ENCODE measurements around the gene LKAAEAR1. TPM values are rescaled to one million over a fixed set of nuclear protein-coding genes. Genes with fewer than 3 reads are reported as not detected.

The LKAAEAR1 gene
- total and polyA plus RNA-seq, 2 of the 13 experiments (the other 11 are each of a cell fraction or from before 2014, with no cell fraction given) = not detected

- TF ChIP-seq CERS6 (CRISPR knock-in tag; IDR thresholded peaks at IDR 0.05) (no peak), U2AF1 (optimal IDR thresholded peaks at IDR 0.05; ENCODE audit: low read depth, low read length) (no peak), XBP1 (CRISPR knock-in tag; IDR thresholded peaks at IDR 0.05) (no peak), ZNF703 (CRISPR knock-in tag; IDR thresholded peaks at IDR 0.05; ENCODE audit: borderline replicate concordance) (no peak), FOXK2 (IDR thresholded peaks at IDR 0.05) (no peak)
- TF ChIP-seq, protein P1, sequence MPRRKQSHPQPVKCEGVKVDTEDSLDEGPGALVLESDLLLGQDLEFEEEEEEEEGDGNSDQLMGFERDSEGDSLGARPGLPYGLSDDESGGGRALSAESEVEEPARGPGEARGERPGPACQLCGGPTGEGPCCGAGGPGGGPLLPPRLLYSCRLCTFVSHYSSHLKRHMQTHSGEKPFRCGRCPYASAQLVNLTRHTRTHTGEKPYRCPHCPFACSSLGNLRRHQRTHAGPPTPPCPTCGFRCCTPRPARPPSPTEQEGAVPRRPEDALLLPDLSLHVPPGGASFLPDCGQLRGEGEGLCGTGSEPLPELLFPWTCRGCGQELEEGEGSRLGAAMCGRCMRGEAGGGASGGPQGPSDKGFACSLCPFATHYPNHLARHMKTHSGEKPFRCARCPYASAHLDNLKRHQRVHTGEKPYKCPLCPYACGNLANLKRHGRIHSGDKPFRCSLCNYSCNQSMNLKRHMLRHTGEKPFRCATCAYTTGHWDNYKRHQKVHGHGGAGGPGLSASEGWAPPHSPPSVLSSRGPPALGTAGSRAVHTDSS (CRISPR knock-in tag; conservative IDR thresholded peaks at IDR 0.05) = no peak
- TF ChIP-seq, protein P2, sequence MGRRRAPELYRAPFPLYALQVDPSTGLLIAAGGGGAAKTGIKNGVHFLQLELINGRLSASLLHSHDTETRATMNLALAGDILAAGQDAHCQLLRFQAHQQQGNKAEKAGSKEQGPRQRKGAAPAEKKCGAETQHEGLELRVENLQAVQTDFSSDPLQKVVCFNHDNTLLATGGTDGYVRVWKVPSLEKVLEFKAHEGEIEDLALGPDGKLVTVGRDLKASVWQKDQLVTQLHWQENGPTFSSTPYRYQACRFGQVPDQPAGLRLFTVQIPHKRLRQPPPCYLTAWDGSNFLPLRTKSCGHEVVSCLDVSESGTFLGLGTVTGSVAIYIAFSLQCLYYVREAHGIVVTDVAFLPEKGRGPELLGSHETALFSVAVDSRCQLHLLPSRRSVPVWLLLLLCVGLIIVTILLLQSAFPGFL (CRISPR knock-in tag; IDR thresholded peaks at IDR 0.05) = no peak
- TF ChIP-seq, protein P3, sequence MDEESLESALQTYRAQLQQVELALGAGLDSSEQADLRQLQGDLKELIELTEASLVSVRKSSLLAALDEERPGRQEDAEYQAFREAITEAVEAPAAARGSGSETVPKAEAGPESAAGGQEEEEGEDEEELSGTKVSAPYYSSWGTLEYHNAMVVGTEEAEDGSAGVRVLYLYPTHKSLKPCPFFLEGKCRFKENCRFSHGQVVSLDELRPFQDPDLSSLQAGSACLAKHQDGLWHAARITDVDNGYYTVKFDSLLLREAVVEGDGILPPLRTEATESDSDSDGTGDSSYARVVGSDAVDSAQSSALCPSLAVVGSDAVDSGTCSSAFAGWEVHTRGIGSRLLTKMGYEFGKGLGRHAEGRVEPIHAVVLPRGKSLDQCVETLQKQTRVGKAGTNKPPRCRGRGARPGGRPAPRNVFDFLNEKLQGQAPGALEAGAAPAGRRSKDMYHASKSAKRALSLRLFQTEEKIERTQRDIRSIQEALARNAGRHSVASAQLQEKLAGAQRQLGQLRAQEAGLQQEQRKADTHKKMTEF (CRISPR knock-in tag; IDR thresholded peaks at IDR 0.05) = no peak
Measured at GRCh38 chr20:64113444-64113775, 29.2 kb upstream of the LKAAEAR1 start (continued).

All from HepG2 (cell line).